RKO (cell line): ENCODE results near the gene TANC2.

Experiments
- DNase-seq: peaks from one replicate; pipeline ENCODE4 v3.0.0-alpha.2; 2016; ENCODE audit warnings: low spot score

TANC2 gene

DNA sequence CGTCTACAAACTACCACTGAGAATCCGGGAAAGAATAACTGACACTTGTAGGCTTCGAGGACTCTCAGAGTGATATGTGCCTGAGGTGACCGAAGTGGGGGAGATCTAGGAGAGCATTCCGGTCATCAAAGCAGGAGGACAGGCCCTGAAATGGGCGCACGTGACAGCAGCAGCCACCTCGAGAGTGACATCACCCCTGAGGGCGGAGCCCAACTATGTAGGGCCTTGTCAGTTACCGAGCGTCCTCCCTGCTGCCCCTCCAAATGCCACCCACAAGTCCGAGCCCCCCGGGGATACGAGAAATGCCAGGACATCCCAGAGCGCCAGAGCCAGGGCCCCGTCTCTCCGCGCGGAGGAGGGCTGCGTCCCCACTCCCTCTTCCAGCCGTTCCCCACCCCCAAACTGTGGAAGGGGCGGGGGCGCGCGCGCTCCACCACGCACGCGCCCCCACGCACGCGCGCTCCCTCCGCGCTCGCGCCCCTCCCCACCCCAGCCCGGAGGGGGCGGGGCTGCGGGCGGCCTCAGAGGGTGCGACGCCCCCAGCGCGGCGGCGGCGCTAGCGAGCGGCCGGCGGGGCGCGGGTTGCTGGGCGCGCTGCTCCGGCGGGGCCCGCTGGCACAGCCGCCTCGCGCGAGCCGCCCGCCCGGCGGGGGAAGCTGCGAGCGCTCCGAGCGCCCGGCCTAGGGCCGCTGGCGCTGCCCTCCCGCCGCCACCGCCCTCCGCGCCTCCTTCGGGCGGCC, at the start of gene TANC2:
TSS of gene TANC2 (plus strand) at position 550 of the 740 bp plus-strand sequence. CDS start 43,325 bp downstream, outside the sequence.
- DNase-seq, result peak; percentile 73

DNA sequence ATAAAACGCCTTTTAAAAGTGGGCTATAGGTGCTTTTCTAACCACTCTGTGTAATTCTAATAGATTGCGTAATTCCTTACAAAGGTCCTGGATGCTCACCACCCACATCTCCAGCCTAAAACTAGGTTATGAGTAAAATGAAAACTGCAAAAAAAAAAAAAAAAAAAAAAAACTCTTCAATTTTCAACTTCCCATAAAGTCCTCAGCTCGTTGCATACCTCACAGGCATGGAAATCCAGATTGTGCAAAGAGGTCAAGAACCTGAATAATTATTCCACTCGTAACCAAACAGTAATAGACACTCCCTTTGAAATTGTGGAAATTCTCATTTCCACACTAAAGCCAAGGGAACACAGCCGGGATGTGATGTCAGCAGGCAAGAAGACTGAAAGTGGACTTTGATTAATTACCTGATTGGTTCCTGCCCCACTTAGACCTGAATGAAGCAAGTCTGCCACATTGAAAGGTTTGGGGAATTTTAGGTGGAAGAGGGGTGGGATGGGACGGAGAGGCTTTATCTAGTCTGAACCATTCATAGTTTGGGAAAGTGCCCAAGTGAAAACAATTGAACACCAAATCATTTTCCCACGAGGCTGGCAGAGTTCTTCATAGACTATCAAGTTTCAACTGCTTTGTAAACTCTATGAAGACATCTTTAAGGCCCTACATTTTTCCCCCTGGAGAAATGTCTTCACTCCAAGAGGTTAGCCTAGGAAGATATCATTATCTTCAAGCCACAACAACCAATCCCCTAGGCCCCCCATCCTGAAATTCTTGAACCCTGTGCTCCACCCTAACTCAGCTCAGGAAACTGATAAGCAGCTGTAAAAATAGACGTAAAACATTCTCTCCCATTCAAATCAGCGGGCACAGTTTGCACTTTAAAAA, 49.1 kb upstream of the TANC2 start:
- DNase-seq, result no peak

DNA sequence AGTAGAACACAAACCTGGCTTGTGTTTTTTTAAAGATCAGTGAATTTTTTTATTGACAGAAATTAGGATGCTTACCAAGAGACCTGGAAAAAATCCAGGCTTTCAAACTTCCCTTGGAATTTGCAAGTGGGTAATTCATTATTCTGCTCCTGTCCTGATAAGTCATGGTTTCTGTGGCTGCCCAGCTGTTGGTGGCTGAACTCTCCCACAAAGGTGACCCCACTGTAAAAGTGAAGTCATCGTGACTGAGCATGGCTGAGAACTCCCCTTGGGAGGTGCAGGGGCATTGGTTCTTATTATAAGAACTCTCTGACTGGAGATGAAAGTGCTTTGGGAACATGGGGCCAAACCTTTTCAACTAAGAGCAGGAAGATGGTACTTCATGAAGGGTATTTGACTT, 46.6 kb upstream of the TANC2 start:
- no peak for DNase-seq

DNA sequence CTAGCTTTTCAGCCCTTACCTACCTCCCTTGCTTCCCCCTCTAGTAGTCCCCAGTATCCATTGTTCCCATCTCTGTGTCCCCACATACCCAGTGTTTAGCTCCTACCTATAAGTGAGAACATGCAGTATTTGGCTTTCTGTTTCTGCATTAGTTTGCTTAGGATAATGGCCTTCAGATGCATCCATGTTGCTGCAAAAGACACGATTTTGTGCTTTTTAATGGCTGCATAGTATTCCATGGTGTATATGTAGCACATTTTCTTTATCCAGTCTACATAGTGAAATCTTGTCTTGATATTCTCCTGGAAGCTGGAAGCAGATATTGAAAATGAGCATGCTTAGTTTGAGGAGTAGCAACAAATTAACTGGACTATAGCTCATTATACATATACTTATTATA, 45.7 kb upstream of the TANC2 start:
- no peak for DNase-seq

DNA sequence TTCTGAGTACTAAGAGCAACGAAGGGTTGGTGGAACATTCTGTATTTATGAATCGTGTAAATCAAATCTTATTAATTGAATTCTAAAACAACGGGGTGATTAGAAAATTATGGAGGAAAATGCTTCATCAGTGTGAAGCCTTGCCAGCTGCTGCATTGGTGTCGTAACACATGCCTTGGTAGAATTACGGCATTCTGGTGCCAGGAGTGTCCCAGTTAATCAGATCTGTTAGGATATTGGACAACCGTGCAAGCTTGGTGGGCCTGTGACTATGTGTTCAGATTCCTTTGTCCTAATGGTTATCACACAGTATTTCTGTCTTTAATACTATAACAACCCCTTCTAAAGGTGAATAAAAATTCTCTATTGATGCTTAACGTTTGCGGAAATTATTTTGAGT, 44.2 kb upstream of the TANC2 start:
- no peak for DNase-seq

DNA sequence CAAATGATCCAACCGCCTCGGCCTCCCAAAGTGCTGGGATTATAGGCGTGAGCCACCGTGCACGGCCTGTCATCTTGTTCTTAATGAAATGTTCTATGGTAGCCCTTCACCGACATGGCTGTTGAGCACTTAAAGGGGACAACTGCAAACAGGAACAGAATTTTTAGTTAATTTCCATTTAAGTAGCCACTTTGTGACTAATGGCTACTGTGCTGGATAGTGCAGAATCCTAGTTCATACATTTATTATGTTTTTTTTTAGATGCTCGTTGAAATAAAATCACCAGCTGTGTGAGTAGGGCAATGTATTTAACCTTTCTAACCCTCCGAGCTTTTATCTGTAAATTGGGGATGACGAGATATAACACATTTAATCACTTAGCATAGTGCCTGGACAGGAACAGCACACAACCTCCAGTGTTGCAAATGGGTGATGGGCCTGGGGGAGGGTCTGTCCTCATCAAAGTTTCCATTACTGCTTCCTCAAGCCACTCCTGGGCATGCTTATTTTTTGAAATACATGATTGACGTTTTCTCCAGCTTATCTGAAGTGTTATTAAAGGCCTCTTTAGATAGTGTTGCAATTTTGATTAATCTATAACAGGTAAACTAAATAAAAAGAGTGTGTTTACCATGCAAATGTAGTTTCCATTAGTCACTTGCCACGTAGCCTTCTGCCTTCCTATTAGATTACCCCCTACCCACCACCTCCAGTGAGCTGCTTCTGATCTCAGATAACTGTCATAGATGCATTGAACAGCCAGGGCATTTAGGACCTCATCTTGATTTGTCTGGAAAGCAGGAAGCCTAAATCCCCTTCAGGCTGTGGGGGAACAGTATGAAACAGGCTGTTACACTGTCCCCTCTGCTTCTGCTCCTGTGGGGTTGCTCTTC, 42.5 kb upstream of the TANC2 start:
- DNase-seq, result no peak

DNA sequence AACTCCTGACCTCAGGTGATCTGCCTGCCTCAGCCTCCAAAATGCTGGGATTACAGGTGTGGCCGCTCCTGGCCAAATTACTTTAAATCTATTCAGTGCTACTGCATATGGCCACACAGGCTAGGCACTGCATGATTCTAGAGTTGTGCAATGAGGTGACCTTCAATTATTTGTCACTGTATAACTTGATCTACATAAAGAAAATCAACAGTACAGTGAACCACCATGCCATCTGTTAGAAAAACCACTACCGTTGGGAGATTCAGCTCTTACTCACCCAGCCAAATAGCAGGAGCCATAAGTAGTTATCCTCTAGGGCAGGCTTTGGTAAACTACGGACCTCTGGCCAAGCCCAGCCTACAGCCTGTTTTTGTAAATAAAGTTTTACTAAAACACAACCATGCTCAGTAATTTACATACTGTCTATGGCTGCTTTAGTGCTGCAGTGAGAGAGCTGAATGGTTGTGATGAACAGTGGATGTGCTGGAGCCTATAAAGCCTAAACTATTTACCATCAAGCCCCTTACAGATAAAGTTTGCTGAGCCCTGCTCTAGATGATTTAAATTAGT, 40.7 kb upstream of the TANC2 start:
- DNase-seq, result no peak

DNA sequence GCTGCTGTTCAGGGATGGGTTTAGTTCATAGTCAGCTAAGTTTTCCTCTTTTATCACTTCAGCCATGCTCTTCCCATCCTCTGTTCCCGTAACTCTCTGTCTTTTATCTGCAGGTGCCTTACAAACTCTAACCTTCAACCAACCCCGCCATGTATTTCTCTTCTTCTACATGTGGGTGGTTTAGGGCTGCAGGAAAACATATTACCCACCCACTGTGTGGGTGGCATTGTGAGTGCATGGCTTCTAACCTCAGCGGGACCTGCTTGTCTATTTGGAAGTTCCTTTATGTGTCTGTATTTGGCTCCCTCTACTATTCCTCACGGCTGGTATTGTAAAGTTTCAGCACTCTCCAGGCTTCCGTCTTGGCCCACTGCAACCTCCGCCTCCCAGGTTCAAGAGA, 39.0 kb upstream of the TANC2 start:
- DNase-seq, result no peak

DNA sequence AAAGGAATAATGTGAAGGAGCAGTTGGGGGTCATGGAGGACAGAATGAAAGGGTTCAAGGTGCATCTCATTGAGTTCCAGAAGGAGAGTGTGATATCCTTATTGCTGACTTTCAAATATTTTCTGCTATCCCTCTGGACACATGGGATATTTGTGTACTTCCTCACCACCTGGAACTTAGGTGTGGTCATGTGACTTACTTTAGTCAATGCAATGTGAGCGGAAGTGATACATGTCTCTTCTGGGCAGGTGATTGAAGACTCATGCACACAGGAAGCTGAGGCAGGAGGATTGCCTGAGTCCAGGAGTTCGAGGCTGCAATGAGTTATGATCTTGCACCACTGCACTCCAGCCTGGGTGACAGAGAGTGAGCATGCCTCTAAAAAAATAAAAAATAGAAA, 36.7 kb upstream of the TANC2 start:
- no peak for DNase-seq

DNA sequence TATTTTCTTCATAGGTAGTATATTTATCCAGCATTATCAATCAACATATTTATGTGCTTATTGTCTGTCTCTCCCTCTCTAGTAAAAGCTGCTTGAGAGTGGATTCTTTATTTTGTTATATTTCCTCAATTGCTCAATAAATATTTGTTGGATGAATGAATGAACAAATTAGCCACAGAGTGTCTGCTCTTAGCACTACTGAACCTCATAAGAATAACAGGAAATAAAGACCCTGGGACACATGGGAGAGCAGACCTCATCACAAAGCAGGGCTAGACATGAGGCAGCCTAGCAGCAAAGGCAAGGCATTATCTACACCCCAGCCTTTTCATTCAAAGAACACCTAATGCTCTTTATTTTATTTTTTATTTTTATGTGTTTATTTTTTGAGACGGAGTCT, 34.9 kb upstream of the TANC2 start:
- DNase-seq, result no peak

DNA sequence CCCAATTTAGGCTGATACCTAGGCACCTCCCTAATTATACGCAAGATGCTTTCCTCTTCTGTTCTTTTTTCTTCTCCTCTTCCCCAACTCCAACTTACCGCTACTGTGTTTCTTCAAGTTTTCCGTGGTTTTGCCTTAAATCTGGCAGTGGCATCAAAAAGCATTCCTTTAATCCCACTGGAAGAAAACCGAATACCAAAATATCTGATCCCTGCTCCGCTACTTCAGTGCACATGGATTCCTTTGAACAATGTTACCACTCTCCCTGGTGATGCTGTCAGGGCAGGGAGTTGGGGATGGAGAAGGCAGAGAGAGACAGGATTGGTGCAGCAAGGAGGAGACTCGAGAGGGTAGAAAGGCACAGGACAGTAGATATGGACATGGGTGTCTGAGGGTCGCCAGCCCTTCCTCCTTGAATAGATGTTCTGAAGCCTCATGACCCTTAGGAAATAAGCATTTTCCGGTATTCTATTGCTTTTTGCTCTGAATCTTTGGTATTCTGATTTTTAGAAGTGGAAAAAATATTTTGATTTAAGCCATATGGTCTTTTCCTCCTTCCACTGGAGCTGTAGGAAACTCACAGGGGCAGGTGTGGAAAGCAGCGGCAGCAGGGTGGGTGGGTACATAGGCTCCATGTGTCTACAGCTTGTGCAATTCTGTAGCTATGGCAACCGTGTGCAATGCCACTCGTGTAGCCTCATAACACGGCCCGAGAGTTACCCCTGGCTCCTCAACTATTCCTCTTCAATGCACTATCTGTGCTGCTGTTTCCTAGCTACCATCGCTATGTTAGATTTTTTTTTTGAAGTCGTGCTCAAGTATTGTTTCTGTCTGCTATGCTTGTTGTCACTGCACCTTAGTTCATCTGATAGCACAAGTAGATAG, 32.3 kb upstream of the TANC2 start:
- DNase-seq, result no peak

DNA sequence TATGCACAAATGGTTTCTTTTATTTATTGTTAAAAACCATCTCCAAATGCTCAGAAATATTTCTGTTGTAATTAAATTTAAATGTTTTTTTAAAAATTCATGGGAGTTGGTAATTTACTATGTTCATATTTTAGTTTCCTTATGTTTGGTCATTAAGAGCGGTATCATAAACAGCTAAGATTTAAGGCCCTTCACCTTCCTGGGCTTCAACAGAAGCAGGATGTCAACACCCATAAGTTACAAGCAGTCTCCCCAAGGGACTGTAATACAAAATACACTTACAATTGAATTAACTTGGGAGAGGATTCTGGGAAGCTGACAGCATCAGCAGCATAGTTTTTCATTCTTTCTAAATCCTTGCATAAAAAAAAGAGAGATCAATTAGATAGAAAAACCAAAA, 30.9 kb upstream of the TANC2 start:
- no peak for DNase-seq

DNA sequence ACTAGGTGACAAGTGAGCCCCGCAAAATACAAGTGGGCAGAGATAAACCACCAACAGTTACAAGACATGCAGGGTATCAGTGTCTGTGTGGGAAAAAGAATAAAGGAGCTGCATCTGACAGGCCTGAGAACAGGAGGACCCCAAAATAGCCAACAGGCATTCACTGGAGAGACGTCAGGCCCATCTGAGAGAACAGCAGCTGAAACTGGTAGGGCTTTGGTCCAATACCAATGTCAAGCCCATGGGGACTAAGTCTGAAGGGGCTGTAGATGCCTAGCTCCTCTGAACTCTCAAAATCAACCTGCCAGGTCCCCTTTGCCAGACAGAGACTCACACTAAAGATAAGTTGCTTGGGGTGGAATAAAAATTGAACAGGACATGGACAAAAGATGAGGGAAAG, 30.5 kb upstream of the TANC2 start:
- no peak for DNase-seq

DNA sequence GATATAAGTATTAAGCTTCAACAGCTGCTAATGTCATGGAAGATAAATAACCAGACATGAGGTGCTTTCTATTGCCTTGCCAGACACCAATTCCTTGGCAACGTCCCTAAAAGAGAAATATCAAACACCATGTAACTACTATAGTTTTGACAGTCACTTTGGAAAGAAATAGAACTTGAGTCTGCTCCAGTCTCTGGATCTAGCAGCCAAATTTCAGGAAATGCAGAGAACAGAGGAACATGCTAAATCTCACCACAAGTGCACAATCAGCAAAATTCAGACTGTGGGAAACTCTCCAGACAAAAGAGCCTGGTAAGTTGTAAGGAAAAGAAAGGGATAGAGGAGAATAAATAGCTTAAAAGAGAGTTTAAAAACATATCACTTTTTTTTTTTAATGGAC, 28.4 kb upstream of the TANC2 start:
- no peak for DNase-seq

DNA sequence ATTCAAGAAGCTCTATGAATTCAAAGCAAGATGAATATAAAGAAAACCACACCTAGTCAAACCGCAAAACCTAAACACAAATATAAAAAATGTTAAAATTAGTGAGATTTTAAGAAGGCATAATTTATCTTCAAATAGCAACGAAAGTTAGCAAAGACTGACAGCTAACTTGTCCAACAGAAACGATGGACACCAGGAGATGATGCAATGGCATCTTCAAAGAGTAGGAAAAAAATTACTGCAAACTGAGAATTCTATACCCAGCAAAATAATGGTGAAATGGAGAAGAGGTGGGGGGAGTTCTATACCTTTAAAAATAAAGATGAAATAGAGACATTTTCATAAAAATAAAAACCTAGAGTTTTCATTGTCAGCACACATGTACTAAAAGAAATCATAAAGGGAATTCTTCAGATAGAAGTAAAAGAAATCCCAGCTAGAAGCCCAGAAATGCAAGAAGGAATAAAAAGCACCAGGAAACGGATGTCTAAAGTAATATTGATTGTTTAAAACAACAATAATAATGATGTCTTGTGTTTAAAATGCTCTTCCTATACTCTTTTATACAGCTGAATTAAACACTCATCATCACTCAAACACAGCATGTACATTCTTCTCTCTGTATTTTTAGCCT, 24.6 kb upstream of the TANC2 start:
- DNase-seq, result no peak

DNA sequence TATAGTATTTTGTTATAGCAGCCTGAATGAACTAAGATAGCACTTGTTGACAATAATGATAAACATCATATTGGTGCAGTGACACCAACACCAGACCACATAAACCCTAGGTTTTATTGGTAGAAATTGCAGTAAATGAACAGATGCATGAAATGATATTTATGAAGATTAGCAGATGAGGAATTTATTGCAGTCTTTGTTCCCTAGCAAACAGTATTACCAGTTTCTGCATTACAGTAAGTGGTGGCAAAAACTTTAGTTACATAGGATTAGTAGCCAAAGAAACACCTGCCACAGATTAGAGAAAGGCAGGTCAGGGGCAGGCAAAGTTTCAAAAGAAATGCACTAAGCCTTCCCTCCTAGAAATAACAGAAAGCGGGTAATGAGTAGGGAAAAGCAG, 17.7 kb upstream of the TANC2 start:
- DNase-seq, result no peak

DNA sequence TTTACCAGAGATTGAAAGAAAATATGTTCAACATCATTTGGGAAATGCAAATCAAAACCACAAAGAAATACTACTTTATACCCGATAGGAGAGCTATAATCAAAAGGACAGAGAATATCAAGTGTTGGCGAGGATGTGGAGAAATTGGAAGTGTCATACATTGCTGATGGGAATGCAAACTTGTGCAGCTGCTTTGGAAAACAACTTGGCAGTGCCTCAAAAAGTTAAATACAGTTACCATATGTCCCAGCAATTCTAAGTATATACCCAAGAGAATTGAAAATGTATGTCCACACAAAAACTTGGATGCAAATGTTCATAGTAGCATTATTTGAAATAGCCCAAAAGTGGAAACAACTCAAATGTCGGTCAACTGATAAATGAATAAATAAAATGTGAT, 17.0 kb upstream of the TANC2 start:
- DNase-seq, result no peak

DNA sequence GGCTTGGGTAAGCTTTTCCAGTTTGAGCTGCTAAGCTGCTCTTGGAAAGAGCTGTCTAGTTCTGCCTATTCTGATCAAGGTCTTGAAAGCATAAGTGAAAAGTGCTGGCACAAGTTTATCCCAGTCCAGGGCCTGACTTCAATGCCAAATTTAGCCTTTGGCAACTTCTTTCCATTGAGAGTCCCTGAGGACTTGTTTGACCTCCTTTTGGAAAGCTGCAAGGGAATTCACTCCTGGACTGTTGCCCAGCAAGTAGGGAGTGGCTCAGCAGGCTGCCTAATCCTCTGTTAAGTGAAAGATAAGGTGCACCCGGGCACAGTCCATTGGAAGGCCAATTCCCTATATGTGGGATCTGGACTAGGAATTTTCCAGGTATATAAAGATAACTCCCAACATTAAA, 16.0 kb upstream of the TANC2 start:
- DNase-seq, result no peak

DNA sequence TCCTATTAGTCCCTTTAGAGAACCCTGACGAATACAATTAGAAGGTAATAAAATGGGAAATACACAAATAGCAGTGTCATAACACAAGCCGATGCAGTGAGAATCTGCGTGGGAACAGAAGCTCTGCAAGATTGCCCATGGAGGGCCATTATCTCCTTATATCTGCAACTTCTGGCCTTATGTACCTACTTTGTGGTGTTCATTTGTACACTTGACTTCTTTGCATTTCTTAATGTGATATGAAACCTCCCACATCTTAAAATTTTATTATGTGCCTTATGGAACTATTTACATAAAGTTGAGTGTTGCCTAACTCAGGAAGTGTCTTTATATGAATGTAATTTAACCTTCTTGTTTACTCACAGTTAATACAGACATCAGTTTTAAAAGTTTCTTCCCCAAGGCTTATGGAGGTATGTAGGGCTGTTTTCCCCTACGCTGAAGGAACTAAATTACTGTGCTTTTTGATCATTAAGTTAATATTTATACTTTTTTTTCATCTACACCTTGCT, 10.1 kb upstream of the TANC2 start:
- no peak for DNase-seq

DNA sequence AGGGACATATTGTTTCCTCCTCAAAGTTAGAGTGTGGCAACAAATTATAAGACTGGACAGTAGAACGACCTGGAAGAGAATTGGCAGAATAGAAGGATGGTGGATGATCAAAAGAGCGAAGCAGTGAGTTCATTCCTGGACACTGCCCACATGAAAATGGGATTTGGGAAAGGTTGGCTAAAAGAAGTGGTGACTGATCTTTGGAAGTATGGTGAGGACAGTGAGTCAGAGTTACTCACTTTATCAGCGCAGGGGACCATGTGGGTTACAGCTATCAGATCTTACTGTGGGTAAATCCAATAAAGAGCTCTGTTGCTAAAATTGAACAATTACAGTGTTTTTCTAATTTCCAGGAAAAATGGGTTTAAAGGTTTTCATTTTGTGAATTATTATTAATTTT, 2.7 kb upstream of the TANC2 start:
- DNase-seq, result peak; percentile 82
